HFFc6 (cell line): Measurements from ENCODE around the gene CHST5. TPM values are rescaled to one million over a fixed set of nuclear protein-coding genes. Genes with fewer than 3 reads are reported as not detected.

Experiments used
- DNase-seq: peaks from one replicate; pipeline ENCODE4 v3.0.0-alpha.2; 2018
- H3K27ac Mint-ChIP-seq: 2 replicates; pipeline ENCODE4 v1.8.0; 2020; ENCODE audit warnings: mild to moderate bottlenecking, mixed read lengths
- H3K27me3 Mint-ChIP-seq: 2 replicates; pipeline ENCODE4 v1.8.0; 2021; ENCODE audit warnings: mild to moderate bottlenecking, moderate library complexity, mixed read lengths; ENCODE audit not compliant: insufficient read depth
- H3K36me3 Mint-ChIP-seq: 2 replicates; pipeline ENCODE4 v1.8.0; 2021; ENCODE audit warnings: low read depth, mixed read lengths
- H3K4me1 Mint-ChIP-seq: 2 replicates; pipeline ENCODE4 v1.8.0; 2020; ENCODE audit warnings: low read depth, mixed read lengths
- H3K4me3 Mint-ChIP-seq: 2 replicates; pipeline ENCODE4 v1.8.0; 2020; ENCODE audit warnings: mild to moderate bottlenecking, moderate library complexity, mixed read lengths
- H3K9me3 Mint-ChIP-seq: 2 replicates; pipeline ENCODE4 v1.8.0; 2020; ENCODE audit warnings: mild to moderate bottlenecking, mixed read lengths
- CTCF ChIP-seq: fragments of 200-600 bp; sonication (generic); IDR thresholded peaks from 2 replicates; pipeline ENCODE4 v1.5.0; 2021; ENCODE audit warnings: antibody characterized with exemption, mild to moderate bottlenecking
- total RNA-seq, 6 experiments: library from RNA; stranded (reverse); fragmentation: NEBNext Ultra II Directional; extraction: Animal tissue kit (Norgen Biotek cat#: 25700); gene quantifications; 2 replicates in 1 of 6; 3 replicates in 5 of 6; pipeline ENCODE4 v1.2.3, GENCODE V29; 2021

The CHST5 gene
- total RNA-seq, 6 experiments from 2014 or later = not detected

DNA sequence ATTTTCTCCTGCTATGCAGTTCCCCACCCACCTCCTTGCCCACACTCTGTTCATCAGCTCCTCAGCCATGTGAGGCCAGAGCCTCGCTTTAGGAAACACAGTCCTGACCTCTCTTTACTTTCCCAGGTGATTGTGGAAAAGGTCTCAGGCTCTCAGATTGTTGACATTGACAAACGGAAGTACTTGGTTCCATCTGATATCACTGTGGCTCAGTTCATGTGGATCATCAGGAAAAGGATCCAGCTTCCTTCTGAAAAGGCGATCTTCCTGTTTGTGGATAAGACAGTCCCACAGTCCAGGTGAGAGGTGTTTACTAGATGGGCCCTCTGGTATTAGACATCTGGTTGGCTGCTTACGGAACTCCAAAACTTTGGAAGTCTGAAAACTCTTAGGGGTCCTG, 32.0 kb upstream of the CHST5 start:
- Mint-ChIP-seq H3K4me3 (peak overlapping the region; percentile 94; the same call in 1 of the 2 replicates), H3K9me3 (no peaks in the 10 kb centered on the region), H3K36me3 (peaks cover 22% of the 10 kb centered on the region; the same call in 1 of the 2 replicates), H3K4me1 (peaks cover 24% of the 10 kb centered on the region), H3K27ac (no peak overlapping the region), H3K27me3 (peaks cover 3% of the 10 kb centered on the region)
- TF ChIP-seq CTCF = no peak
- no peak for DNase-seq

DNA sequence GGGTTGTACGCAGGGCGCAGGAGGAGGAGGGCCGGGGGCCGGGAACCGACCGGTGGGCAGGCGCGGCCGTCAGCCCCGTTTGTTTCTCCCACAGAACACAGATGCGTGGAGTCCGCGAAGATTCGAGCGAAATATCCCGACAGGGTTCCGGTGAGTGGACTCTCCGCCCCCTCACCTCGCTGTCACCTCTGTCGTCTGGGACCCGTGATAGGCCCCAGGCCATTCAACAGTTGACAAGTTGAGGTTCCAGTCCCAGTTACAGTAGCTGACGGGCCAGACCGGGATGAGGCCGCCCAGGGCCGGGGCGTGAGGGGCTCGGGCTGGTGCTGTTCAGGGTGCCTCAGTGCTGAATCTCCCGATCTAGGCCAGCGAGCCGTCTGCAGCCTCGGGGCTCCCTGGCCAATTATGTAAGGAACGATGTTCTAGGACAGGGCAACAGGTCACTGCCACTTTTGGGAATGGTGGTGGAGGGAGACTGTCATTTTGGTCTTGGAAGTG, 30.9 kb upstream of the CHST5 start:
- Mint-ChIP-seq H3K27ac (no peak overlapping the region), H3K4me1 (peaks cover 24% of the 10 kb centered on the region), H3K9me3 (no peaks in the 10 kb centered on the region), H3K4me3 (peak overlapping the region; percentile 94), H3K36me3 (peaks cover 15% of the 10 kb centered on the region; the same call in 1 of the 2 replicates), H3K27me3 (peaks cover 3% of the 10 kb centered on the region)
- no peak for TF ChIP-seq CTCF
- DNase-seq = no peak

DNA sequence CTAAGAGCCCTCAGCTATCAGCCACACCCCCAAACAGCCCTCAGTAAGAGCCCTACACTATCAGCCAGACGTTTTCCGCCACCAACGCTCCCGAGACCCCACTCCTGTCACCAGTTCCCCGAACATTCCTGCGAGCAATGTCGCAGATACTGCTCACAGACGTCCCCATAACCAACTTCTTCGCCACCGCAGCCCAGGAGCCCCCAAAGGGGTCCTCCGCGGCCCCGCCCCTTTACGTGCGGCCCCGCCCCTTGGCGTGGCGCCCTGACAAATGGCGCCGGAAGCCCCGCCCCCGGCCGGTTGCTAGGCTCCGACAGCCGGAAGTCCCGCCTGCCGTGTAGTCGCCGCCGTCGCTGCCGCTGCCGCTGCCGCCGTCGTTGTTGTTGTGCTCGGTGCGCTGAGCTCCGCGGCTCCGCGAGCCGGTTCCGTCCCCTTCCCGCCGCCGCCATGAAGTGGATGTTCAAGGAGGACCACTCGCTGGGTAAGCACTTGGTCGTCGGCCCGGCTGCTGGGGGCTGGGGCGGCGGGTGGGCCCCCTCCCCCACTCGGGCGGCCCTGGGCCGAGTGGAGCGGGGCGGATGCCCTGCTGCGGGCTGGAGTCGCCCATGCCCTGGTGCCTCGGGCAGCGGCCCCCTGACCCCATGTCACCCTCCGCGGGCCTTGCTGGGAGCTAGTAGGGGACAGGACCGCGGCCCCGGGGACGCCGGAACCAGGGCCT, 30.3 kb upstream of the CHST5 start, which contains the start of gene GABARAPL2:
GABARAPL2 (plus strand) TSS at position 340 of the 718 bp plus-strand sequence; CDS start at position 448, 108 bp downstream.
- peak within 1 kb of the TSS; percentile 77 for H3K27ac Mint-ChIP-seq
- H3K4me1 Mint-ChIP-seq = peaks cover 24% of the 10 kb centered on the region
- H3K4me3 Mint-ChIP-seq = peak within 1 kb of the TSS; percentile 94
- peaks cover 15% of the 10 kb centered on the region; the same call in 1 of the 2 replicates for H3K36me3 Mint-ChIP-seq
- TF ChIP-seq CTCF = no peak
- H3K9me3 Mint-ChIP-seq = no peaks in the 10 kb centered on the region
- peaks cover 3% of the 10 kb centered on the region for H3K27me3 Mint-ChIP-seq
- DNase-seq = peak; percentile 48

- no peaks in the 10 kb centered on the region for H3K9me3 Mint-ChIP-seq
- peak overlapping the region; percentile 77 for H3K27ac Mint-ChIP-seq
- H3K36me3 Mint-ChIP-seq = peaks cover 15% of the 10 kb centered on the region; the same call in 1 of the 2 replicates
- DNase-seq = no peak
- no peak for TF ChIP-seq CTCF
- peak overlapping the region; percentile 94 for H3K4me3 Mint-ChIP-seq
- peaks cover 24% of the 10 kb centered on the region for H3K4me1 Mint-ChIP-seq
- peaks cover 5% of the 10 kb centered on the region for H3K27me3 Mint-ChIP-seq
These were observed 29.7 kb upstream of the CHST5 start for GRCh38 chr16:75565640-75566039.

DNA sequence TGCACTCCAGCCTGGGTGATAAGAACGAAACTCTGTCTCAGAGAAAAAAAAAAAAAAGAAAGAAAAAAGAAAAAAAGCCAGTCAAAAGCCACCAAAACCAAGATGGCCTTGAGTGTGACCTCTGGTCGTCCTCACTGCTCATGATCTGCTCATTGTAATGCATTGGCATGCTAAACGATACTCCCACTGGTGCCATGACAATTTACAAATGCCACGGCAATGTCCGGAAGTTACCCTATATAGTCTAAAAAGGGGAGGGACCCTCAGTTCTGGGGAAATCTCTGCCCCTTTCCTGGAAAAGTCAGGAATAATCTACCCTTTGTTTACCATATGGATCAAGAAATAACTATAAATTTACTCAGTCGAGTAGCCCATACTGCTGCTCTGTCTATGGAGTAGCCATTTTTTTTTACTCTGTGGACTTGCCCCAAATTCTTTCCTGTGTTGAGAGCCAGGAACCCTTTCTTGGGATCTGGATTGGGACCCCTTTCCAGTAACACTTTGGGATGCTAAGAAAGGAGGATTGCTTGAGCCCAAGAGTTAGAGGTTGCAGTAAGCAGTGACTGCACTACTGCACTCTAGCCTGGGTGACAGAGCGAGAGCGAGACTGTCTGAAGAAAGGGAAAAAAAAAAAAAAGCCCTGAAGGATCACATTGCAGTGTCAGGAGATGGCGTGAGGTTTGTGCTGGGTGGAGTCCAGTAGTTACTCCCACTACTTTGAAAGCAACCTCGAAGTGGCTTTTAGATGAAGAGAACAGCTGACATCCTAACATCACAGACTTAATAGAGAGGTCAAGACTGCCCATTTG, 23.9 kb upstream of the CHST5 start:
- Mint-ChIP-seq H3K27me3 (peaks cover 14% of the 10 kb centered on the region), H3K27ac (no peak overlapping the region), H3K4me3 (no peak overlapping the region; the same call in 1 of the 2 replicates), H3K36me3 (no peaks in the 10 kb centered on the region), H3K4me1 (peaks cover 16% of the 10 kb centered on the region), H3K9me3 (no peaks in the 10 kb centered on the region)
- no peak for DNase-seq
- no peak for TF ChIP-seq CTCF
